Muscle layer of colon (tissue), 2 donors: ENCODE data around the gene FAT1.

ENCODE experiments used
- H3K27ac ChIP-seq: one replicate; pipeline ENCODE4 v1.7.0; 2013; ENCODE audit warnings: low read depth, mild to moderate bottlenecking, low read length, moderate library complexity
- H3K27me3 ChIP-seq, 2 donors: one replicate each; pipeline ENCODE4 v1.7.0; 2013; ENCODE audit warnings: low read length in 2 of 2, mild to moderate bottlenecking in 2 of 2; ENCODE audit not compliant: insufficient read depth in 2 of 2, control insufficient read depth in 1 of 2
- H3K36me3 ChIP-seq: one replicate; pipeline ENCODE4 v1.7.0; 2013; ENCODE audit warnings: mild to moderate bottlenecking, low read length; ENCODE audit not compliant: insufficient read depth
- H3K4me1 ChIP-seq: one replicate; pipeline ENCODE4 v1.7.0; 2013; ENCODE audit warnings: mild to moderate bottlenecking, low read length; ENCODE audit not compliant: insufficient read depth
- H3K4me3 ChIP-seq, 2 donors: one replicate each; pipeline ENCODE4 v1.7.0; 2013; ENCODE audit warnings: low read length in 2 of 2, low read depth in 1 of 2, mild to moderate bottlenecking in 1 of 2, moderate library complexity in 1 of 2
- H3K9ac ChIP-seq: one replicate; pipeline ENCODE4 v1.7.0; 2013; ENCODE audit warnings: low read length
- H3K9me3 ChIP-seq: one replicate; pipeline ENCODE4 v1.7.0; 2013; ENCODE audit warnings: mild to moderate bottlenecking, low read length
- donor health status: abdominal sarcoma.
- donor health status: Adenocarcinoma of cecum.

Gene FAT1, protein sequence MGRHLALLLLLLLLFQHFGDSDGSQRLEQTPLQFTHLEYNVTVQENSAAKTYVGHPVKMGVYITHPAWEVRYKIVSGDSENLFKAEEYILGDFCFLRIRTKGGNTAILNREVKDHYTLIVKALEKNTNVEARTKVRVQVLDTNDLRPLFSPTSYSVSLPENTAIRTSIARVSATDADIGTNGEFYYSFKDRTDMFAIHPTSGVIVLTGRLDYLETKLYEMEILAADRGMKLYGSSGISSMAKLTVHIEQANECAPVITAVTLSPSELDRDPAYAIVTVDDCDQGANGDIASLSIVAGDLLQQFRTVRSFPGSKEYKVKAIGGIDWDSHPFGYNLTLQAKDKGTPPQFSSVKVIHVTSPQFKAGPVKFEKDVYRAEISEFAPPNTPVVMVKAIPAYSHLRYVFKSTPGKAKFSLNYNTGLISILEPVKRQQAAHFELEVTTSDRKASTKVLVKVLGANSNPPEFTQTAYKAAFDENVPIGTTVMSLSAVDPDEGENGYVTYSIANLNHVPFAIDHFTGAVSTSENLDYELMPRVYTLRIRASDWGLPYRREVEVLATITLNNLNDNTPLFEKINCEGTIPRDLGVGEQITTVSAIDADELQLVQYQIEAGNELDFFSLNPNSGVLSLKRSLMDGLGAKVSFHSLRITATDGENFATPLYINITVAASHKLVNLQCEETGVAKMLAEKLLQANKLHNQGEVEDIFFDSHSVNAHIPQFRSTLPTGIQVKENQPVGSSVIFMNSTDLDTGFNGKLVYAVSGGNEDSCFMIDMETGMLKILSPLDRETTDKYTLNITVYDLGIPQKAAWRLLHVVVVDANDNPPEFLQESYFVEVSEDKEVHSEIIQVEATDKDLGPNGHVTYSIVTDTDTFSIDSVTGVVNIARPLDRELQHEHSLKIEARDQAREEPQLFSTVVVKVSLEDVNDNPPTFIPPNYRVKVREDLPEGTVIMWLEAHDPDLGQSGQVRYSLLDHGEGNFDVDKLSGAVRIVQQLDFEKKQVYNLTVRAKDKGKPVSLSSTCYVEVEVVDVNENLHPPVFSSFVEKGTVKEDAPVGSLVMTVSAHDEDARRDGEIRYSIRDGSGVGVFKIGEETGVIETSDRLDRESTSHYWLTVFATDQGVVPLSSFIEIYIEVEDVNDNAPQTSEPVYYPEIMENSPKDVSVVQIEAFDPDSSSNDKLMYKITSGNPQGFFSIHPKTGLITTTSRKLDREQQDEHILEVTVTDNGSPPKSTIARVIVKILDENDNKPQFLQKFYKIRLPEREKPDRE (N-terminal part only)

DNA sequence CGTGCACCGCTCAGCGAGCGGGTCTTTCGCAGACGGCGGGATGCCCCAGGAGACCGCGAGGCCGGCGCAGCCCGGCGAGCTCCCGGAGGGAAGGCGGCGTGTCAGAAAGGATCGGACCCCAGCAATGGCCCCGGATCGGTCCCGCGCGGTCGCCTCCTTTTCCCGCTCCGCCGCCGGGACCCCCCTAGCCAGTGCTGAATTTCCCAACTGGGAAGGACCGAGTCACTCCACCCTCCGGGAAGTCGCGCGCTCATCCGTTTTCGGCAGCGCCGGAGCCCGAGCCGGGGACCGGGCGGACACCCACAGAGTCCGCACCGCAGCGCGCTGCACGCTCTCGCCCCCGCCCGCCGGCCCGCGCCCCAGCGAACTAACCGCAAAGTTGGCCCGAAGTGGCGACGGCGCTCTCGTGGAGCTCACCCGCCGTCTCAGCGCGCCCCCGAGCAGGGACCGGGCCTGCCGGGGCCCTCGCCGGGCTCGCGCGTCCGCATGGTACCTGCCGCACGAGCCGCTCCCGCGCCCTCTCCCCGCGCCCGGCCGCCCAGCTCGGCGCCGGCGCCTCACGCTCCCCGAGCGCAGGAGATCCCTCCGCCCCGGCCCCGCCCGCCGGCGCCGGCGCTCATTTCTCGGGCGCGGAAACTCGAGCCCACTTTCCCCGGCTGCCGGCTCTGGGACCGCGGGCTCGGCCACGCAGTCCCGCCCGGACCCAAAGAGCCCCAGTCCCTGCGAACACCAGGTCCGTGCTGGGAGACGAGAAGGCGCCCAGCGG lies at the start of gene FAT1:
Gene FAT1 (minus strand): TSS at position 565 of the 766 bp plus-strand sequence. CDS start 14,029 bp downstream, outside the sequence.
- Histone ChIP-seq H3K27ac (peak within 1 kb of the TSS; percentile 90), H3K4me1 (peaks cover 11% of the 10 kb centered on the region), H3K27me3 (no peaks in the 10 kb centered on the region)

DNA sequence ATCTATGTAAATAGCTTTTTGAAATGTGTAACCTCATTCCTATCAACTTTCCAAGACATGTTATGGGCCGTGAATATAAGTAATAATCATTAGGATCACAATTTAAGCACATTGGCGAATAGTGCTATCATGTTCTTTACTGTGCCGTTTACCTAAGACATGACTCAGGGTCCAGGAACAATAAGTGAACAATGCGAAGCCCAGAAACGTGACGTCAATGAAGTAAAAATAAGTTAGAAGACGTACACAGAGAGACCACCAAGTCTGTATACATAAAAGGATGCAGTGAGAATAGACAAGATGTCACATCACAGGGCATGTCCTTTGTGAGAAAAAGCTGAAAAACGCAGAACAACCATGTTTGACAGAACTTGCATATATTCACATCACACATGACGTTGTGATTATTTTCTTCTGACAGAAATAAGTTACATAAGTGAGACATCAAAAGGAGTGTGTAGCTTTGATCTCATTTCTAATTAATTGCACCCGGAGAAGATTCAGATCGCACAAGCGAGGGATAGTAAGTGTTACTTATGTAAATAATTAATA lies 49.4 kb upstream of the FAT1 start:
- H3K4me3 ChIP-seq: no peak overlapping the region
- H3K36me3 ChIP-seq: no peaks in the 10 kb centered on the region
- no peaks in the 10 kb centered on the region for H3K27me3 ChIP-seq
- H3K27ac ChIP-seq: no peak overlapping the region
- H3K9ac ChIP-seq: no peak overlapping the region
- no peaks in the 10 kb centered on the region for H3K4me1 ChIP-seq
- H3K9me3 ChIP-seq: no peaks in the 10 kb centered on the region

More for the DNA sequence above, at the start of gene FAT1:
- Histone ChIP-seq H3K4me3 (peak within 1 kb of the TSS; percentile 63 to 97), H3K36me3 (no peaks in the 10 kb centered on the region), H3K9me3 (no peaks in the 10 kb centered on the region), H3K9ac (peak within 1 kb of the TSS; percentile 51)

DNA sequence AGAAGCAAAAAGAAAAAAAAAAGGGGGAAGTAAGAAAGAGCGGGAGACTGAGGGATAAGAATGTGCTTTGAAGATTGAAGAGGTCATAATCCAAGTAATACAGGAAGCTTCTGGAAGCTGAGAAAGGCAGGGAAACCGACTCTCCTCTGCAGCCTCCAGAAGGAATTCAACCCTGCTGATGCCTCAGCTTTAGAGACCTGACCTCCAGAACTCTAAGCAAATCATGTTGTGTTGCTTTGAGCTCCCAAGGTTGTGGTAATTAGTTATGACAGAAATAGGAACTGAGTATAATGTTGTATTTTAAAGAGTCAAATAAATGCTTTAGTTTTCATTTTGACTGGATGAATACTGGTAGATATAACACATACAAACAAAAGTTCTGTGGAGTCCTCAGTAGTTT lies 48.0 kb upstream of the FAT1 start:
- Histone ChIP-seq H3K27me3 (no peaks in the 10 kb centered on the region), H3K9ac (no peak overlapping the region), H3K27ac (no peak overlapping the region), H3K36me3 (no peaks in the 10 kb centered on the region), H3K9me3 (no peaks in the 10 kb centered on the region), H3K4me1 (no peaks in the 10 kb centered on the region), H3K4me3 (no peak overlapping the region)

DNA sequence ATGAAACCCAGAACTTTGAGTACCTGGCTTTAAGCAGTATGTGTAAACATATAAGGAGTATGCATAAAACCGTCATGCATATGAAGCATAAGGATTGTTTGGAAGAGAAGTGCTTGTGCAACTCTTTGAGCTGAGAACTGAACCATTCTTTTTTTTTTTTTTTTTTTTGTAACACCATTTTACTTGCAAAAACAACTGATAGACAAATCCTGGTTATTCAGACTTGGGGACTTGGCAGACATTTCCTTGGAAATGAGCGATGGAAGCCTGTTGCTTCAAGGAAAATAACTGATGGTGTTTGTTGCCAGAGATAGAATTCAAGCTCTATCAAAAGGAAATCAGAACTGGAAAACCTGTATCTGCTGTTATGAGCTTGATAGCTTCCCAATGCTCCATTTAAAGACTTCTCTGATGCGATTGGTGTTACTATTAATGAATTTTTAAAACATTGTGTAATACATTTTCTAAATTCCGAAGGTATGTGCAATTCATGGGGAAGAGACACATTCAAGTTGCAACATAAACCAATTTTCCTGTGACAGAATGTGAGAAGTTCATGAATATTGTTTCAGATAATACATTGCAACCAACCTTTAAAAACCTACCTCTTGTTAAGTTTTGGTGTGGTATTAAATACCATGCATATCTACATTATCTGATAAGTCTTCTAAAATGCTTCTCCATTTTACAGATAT lies 47.0 kb upstream of the FAT1 start:
- Histone ChIP-seq H3K9ac (no peak overlapping the region), H3K4me3 (no peak overlapping the region), H3K9me3 (no peaks in the 10 kb centered on the region), H3K27me3 (no peaks in the 10 kb centered on the region), H3K4me1 (no peaks in the 10 kb centered on the region), H3K36me3 (no peaks in the 10 kb centered on the region), H3K27ac (no peak overlapping the region)

DNA sequence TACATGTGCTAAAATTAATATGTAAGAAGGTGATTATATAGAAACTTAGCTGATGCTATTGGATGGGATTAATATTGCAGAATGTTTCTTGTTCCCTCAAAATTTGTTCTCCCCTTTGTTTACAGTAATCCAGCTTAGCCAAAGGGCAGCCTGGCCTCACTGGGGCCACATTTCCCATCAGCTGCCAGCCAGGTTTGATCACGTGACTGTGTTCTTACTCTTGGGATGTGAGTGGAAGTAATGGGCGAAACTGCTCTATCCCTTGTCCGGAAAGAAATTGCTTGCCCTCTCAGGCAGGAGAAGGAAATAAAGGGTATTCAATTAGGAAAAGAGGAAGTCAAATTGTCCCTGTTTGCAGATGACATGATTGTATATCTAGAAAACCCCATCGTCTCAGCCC lies 44.1 kb upstream of the FAT1 start:
- Histone ChIP-seq H3K4me1 (no peaks in the 10 kb centered on the region), H3K27me3 (no peaks in the 10 kb centered on the region), H3K9ac (no peak overlapping the region), H3K27ac (no peak overlapping the region), H3K36me3 (no peaks in the 10 kb centered on the region), H3K9me3 (no peaks in the 10 kb centered on the region), H3K4me3 (no peak overlapping the region)

DNA sequence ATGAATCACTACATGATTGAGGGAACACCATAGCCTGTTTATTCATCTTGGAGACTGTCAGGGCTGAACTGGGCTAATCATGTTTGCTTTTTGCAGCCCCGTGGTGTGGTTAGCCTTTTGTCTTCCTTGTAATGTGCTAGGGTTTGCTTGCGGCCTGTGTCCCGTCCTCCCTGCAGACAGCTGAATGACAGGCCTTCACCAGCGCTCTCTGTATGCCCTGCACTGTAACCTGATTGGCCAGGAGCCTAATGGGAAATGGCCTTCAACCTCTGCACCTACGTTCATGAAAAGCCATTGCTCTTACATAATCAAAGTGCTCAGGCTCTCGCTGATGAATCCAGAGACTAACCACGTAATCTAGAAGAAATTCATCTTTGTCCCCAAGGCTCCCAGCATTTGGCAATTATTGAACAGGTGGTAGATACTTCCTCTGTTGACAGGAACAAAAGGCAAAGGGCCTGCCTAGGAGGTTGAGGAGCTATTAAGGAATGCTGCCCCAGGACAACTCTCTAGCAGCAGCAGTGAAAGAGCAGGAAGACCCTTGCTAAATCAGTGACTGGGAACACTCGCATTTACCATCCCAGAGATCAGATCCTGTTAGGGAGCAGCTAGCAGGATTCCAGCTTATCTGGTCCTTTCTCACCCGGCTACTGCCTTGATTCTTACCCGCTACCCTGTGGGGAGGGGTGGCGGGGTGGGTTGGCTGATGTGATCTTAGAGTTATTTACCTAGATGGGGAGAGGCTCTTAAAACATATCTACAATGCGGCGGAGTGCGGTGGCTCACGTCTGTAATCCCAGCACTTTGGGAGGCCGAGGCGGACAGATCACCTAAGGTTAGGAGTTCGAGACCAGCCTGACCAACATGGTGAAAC lies 42.3 kb upstream of the FAT1 start:
- Histone ChIP-seq H3K4me1 (no peaks in the 10 kb centered on the region), H3K9me3 (no peaks in the 10 kb centered on the region), H3K36me3 (no peaks in the 10 kb centered on the region), H3K27ac (no peak overlapping the region), H3K27me3 (no peaks in the 10 kb centered on the region), H3K4me3 (no peak overlapping the region), H3K9ac (no peak overlapping the region)

DNA sequence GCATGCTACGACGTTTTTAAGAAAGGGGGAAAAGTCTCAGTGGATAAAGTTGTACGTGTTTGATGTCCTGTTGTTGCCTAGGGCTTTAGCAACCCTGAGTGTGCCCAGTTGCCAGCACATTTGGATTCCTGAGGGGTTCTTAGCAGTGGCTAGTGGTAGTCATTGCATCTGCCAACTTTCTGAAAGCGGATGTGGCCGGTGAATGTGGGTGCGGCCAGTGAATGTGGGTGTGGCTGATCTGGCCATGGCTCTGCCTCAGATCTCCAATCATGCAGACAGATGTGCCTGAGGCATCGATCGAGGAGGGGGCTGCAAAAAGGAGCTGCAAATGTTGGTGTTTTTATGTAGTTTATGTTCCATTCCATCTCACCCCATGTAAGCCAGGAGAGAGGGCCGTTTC lies 41.5 kb upstream of the FAT1 start:
- Histone ChIP-seq H3K9ac (no peak overlapping the region), H3K9me3 (no peaks in the 10 kb centered on the region), H3K27ac (no peak overlapping the region), H3K4me3 (no peak overlapping the region), H3K27me3 (no peaks in the 10 kb centered on the region), H3K4me1 (no peaks in the 10 kb centered on the region), H3K36me3 (no peaks in the 10 kb centered on the region)

DNA sequence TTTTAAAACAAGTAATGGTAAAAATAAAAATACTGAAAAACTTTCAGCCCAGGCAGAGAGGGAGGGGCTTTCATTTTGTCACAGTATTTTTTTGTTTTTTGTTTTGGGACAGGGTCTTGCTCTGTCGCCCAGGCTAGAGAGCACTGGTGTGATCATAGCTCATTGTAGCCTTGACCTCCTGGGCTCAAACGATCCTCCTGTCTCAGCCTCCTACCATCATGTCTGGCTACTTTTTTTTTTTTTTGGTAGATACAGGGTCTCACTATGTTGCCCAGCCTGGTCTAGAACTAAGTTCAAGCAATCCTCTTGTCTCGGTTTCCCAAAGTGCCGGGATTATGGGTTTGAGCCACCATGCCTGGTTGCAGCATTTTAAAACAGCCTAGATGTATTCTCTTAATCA lies 40.8 kb upstream of the FAT1 start:
- no peaks in the 10 kb centered on the region for H3K27me3 ChIP-seq
- no peak overlapping the region for H3K27ac ChIP-seq
- H3K4me3 ChIP-seq: no peak overlapping the region
- no peaks in the 10 kb centered on the region for H3K36me3 ChIP-seq
- H3K4me1 ChIP-seq: no peaks in the 10 kb centered on the region
- H3K9ac ChIP-seq: no peak overlapping the region
- no peaks in the 10 kb centered on the region for H3K9me3 ChIP-seq

DNA sequence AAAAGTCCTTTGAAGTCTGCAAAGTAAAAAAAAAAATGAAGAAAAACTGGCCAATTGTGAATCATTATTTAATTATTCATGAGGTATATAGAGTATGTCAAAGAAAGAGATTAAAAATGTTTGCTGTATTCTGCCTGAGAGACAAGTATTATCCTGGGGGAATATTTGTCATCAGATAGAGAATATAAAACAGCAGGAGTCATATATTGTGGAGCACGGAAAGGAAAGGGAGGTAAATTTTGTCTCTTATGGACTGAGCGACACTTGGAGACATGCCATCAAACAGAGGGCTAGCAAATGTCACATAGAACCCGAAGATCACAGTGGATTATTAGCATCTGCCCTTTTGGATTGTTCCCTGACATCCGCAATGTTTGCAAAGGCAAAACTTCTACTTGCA lies 39.2 kb upstream of the FAT1 start:
- no peaks in the 10 kb centered on the region for H3K27me3 ChIP-seq
- H3K4me1 ChIP-seq: no peaks in the 10 kb centered on the region
- no peaks in the 10 kb centered on the region for H3K9me3 ChIP-seq
- H3K36me3 ChIP-seq: no peaks in the 10 kb centered on the region
- no peak overlapping the region for H3K4me3 ChIP-seq
- no peak overlapping the region for H3K9ac ChIP-seq
- no peak overlapping the region for H3K27ac ChIP-seq
